Smooth muscle cell (in vitro differentiated cells): ENCODE data around the gene BTBD10. TPM values are rescaled to one million over a fixed set of nuclear protein-coding genes. Genes with fewer than 3 reads are reported as not detected.

Experiments used
- DNase-seq: peaks from one replicate; lab custom pipeline; 2025; ENCODE audit not compliant: unreplicated experiment; lab: John Stamatoyannopoulos, UW
- H2AFZ ChIP-seq: fragments of 200-600 bp; sonication (generic); 2 replicates; pipeline ENCODE4 v1.6.0; 2016; ENCODE audit warnings: antibody characterized with exemption, low read depth, mild to moderate bottlenecking
- H3F3A ChIP-seq: fragments of 200-600 bp; sonication (generic); 2 replicates; pipeline ENCODE4 v1.6.0; 2017; ENCODE audit warnings: antibody characterized with exemption, low read depth
- H3K27ac ChIP-seq: fragments of 200-600 bp; sonication (generic); 2 replicates; pipeline ENCODE4 v1.5.1; 2016; ENCODE audit warnings: low read depth, mild to moderate bottlenecking
- H3K27me3 ChIP-seq: fragments of 200-600 bp; sonication (generic); 2 replicates; pipeline ENCODE4 v1.6.1; 2016; ENCODE audit warnings: low read depth, mild to moderate bottlenecking
- H3K36me3 ChIP-seq: fragments of 200-600 bp; sonication (generic); 2 replicates; pipeline ENCODE4 v1.5.1; 2016; ENCODE audit warnings: low read depth
- H3K4me1 ChIP-seq: fragments of 200-600 bp; sonication (generic); 2 replicates; pipeline ENCODE4 v1.5.1; 2016; ENCODE audit warnings: low read depth
- H3K4me2 ChIP-seq: fragments of 200-600 bp; sonication (generic); 2 replicates; pipeline ENCODE4 v1.6.0; 2016; ENCODE audit warnings: mild to moderate bottlenecking
- H3K4me3 ChIP-seq: fragments of 200-600 bp; sonication (generic); 2 replicates; pipeline ENCODE4 v1.5.1; 2016; ENCODE audit warnings: mild to moderate bottlenecking
- H3K79me2 ChIP-seq: fragments of 200-600 bp; sonication (generic); 2 replicates; pipeline ENCODE4 v1.6.0; 2016; ENCODE audit warnings: low read depth, mild to moderate bottlenecking
- H3K9ac ChIP-seq: fragments of 200-600 bp; sonication (generic); 2 replicates; pipeline ENCODE4 v1.6.0; 2016; ENCODE audit warnings: low read depth
- H3K9me3 ChIP-seq: fragments of 200-600 bp; sonication (generic); replicated peaks from 2 replicates; pipeline ENCODE4 v1.5.1; 2016; ENCODE audit warnings: low read depth
- H4K20me1 ChIP-seq: fragments of 200-600 bp; sonication (generic); 2 replicates; pipeline ENCODE4 v1.6.0; 2016; ENCODE audit warnings: low read depth
- WGBS: methylation state at CpG from one replicate; pipeline ENCODE4 v1.1.7; 2016; ENCODE audit warnings: low lambda C conversion rate; 5-methylcytosine and 5-hydroxymethylcytosine counted together
- polyA plus RNA-seq: library from polyadenylated mRNA; unstranded; fragments of >200 nt; fragmentation: Nextera tagmentation; extraction: Ambion mirVana; gene quantifications from 2 replicates; pipeline ENCODE4 v1.2.1, GENCODE V29; 2016
- total RNA-seq: library from RNA; depleted of rRNA; stranded (reverse); fragments of >200 nt; gene quantifications from 2 replicates; pipeline ENCODE4 v1.2.3, GENCODE V29; 2014
- TF ChIP-seq, protein P1 (sequence below): fragments of 200-600 bp; sonication (generic); IDR thresholded peaks from 2 replicates; pipeline ENCODE4 v1.5.1; 2017; ENCODE audit warnings: borderline replicate concordance, mild to moderate bottlenecking, antibody characterized with exemption; ENCODE audit not compliant: insufficient read depth, poor library complexity, severe bottlenecking

The BTBD10 gene
- total and polyA plus RNA-seq, 2 experiments from 2014 or later, result 22.3 to 48.5 TPM

DNA sequence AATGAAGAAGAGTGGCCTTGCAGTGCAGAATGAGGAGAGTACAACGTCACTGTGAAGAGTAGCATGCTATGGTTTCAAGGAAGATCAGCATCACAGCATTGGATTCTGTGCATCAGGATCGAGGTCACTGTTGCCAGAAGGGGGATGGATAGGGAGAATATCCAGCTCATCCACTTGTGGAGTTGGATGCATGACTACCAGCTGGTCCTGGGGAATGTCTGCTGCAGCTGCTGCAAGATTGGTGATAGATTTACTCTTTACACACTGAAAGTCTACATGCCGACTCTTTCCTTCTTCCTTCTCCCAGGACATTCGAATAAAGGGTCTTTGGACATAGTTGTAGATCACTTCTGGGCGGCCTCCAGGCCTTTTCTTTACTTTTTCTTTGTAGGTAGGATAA lies 74.3 kb downstream of the BTBD10 start:
- H2AFZ ChIP-seq, result no peak overlapping the region
- H3K36me3 ChIP-seq, result peaks cover 5% of the 10 kb centered on the region
- no peak overlapping the region for H3K27ac ChIP-seq
- TF ChIP-seq, protein P1, sequence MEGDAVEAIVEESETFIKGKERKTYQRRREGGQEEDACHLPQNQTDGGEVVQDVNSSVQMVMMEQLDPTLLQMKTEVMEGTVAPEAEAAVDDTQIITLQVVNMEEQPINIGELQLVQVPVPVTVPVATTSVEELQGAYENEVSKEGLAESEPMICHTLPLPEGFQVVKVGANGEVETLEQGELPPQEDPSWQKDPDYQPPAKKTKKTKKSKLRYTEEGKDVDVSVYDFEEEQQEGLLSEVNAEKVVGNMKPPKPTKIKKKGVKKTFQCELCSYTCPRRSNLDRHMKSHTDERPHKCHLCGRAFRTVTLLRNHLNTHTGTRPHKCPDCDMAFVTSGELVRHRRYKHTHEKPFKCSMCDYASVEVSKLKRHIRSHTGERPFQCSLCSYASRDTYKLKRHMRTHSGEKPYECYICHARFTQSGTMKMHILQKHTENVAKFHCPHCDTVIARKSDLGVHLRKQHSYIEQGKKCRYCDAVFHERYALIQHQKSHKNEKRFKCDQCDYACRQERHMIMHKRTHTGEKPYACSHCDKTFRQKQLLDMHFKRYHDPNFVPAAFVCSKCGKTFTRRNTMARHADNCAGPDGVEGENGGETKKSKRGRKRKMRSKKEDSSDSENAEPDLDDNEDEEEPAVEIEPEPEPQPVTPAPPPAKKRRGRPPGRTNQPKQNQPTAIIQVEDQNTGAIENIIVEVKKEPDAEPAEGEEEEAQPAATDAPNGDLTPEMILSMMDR, result no peak
- H3K4me2 ChIP-seq, result no peak overlapping the region
- DNase-seq, result no peak
- H3K4me3 ChIP-seq, result no peak overlapping the region
- no peaks in the 10 kb centered on the region for H4K20me1 ChIP-seq
- no peaks in the 10 kb centered on the region for H3K79me2 ChIP-seq
- H3K27me3 ChIP-seq, result no peaks in the 10 kb centered on the region
- 93% methylated on average over 5 of the region's 5 CpGs for WGBS
- H3K9ac ChIP-seq, result no peak overlapping the region
- H3F3A ChIP-seq, result peaks cover 7% of the 10 kb centered on the region
- no peaks in the 10 kb centered on the region for H3K4me1 ChIP-seq
- H3K9me3 ChIP-seq, result no peaks in the 10 kb centered on the region

GRCh38 chr11:13386567-13386966 lies 76.5 kb downstream of the BTBD10 start:
- no peak for DNase-seq
- WGBS, result 89% methylated on average over 2 of the region's 2 CpGs
- peaks cover 9% of the 10 kb centered on the region for H3K36me3 ChIP-seq
- no peak overlapping the region for H3K9ac ChIP-seq
- H3K27me3 ChIP-seq, result no peaks in the 10 kb centered on the region
- no peak overlapping the region for H3K4me2 ChIP-seq
- H3K9me3 ChIP-seq, result no peaks in the 10 kb centered on the region
- no peak overlapping the region for H2AFZ ChIP-seq
- no peak overlapping the region for H3K27ac ChIP-seq
- peaks cover 7% of the 10 kb centered on the region for H3F3A ChIP-seq
- TF ChIP-seq, protein P1, result no peak
- no peaks in the 10 kb centered on the region for H4K20me1 ChIP-seq
- no peaks in the 10 kb centered on the region for H3K79me2 ChIP-seq
- H3K4me3 ChIP-seq, result no peak overlapping the region
- H3K4me1 ChIP-seq, result no peaks in the 10 kb centered on the region

- H3K9ac ChIP-seq, result no peak overlapping the region
- no peaks in the 10 kb centered on the region for H3K27me3 ChIP-seq
- whole genome bisulfite sequencing, result 30% methylated on average over 4 of the region's 4 CpGs
- TF ChIP-seq, protein P1, result peak; percentile 60
- H3F3A ChIP-seq, result peaks cover 7% of the 10 kb centered on the region
- H3K4me2 ChIP-seq, result no peak overlapping the region
- H3K4me1 ChIP-seq, result no peaks in the 10 kb centered on the region
- H3K4me3 ChIP-seq, result no peak overlapping the region
- H3K79me2 ChIP-seq, result no peaks in the 10 kb centered on the region
- H3K36me3 ChIP-seq, result peaks cover 9% of the 10 kb centered on the region
- no peak overlapping the region for H2AFZ ChIP-seq
- DNase-seq, result no peak
- H4K20me1 ChIP-seq, result no peaks in the 10 kb centered on the region
- no peaks in the 10 kb centered on the region for H3K9me3 ChIP-seq
- no peak overlapping the region for H3K27ac ChIP-seq
These were observed 77.9 kb downstream of the BTBD10 start for GRCh38 chr11:13384908-13385640.

GRCh38 chr11:13382751-13383150 lies 80.3 kb downstream of the BTBD10 start:
- no peak overlapping the region for H3K27ac ChIP-seq
- WGBS, result 89% methylated on average over 3 of the region's 3 CpGs
- H3K4me3 ChIP-seq, result no peak overlapping the region
- no peak overlapping the region for H2AFZ ChIP-seq
- DNase-seq, result no peak
- TF ChIP-seq, protein P1, result no peak
- peaks cover 4% of the 10 kb centered on the region for H3K36me3 ChIP-seq
- no peaks in the 10 kb centered on the region for H3K79me2 ChIP-seq
- H3F3A ChIP-seq, result peaks cover 7% of the 10 kb centered on the region
- H3K27me3 ChIP-seq, result no peaks in the 10 kb centered on the region
- H4K20me1 ChIP-seq, result no peaks in the 10 kb centered on the region
- no peak overlapping the region for H3K9ac ChIP-seq
- H3K4me2 ChIP-seq, result no peak overlapping the region
- no peaks in the 10 kb centered on the region for H3K4me1 ChIP-seq
- no peaks in the 10 kb centered on the region for H3K9me3 ChIP-seq
